Measurements from ENCODE around the gene STPG1.

The STPG1 gene

GRCh38 chr1:24427545-24427862 is 13.9 kb upstream of the STPG1 start:
- DNase-seq (ENCODE audit: low read depth, low spot score): no peak

GRCh38 chr1:24426744-24427544 is 13.4 kb upstream of the STPG1 start:
- H3K27ac ChIP-seq: no peak overlapping the region
- no peak for DNase-seq (ENCODE audit: low read depth, low spot score)

More at GRCh38 chr1:24427545-24427862, 13.9 kb upstream of the STPG1 start:
- H3K27ac ChIP-seq: no peak overlapping the region

- no peak for DNase-seq (ENCODE audit: low read depth, low spot score)
- H3K27ac ChIP-seq: no peak overlapping the region
Observed at GRCh38 chr1:24425922-24426321, 12.3 kb upstream of the STPG1 start.

GRCh38 chr1:24425441-24425840 is 11.9 kb upstream of the STPG1 start:
- no peak for DNase-seq (ENCODE audit: low read depth, low spot score)
- no peak overlapping the region for H3K27ac ChIP-seq

GRCh38 chr1:24424990-24425389 is 11.4 kb upstream of the STPG1 start:
- H3K27ac ChIP-seq: no peak overlapping the region
- no peak for DNase-seq (ENCODE audit: low read depth, low spot score)

DNA sequence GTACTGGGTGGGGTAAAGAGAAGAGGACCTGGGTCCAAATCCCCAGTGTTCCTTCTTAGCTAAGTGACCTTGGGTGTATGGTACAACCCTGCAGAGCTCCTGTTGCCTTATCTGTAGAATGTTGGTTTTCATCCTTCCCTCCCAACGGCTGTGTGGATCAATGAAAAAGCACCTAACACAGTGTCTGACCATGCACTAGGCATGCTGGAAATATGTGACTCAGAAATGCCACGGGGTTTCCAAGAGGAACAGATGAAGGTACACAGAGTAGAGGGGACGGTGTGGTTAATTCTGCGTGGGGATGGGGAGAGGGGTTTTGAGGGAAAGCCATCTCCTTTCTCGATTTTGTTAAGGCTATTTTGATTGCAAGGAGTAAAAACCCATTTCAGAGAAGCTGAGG is 10.6 kb upstream of the STPG1 start:
- H3K27ac ChIP-seq: no peak overlapping the region
- DNase-seq (ENCODE audit: low read depth, low spot score): no peak

DNA sequence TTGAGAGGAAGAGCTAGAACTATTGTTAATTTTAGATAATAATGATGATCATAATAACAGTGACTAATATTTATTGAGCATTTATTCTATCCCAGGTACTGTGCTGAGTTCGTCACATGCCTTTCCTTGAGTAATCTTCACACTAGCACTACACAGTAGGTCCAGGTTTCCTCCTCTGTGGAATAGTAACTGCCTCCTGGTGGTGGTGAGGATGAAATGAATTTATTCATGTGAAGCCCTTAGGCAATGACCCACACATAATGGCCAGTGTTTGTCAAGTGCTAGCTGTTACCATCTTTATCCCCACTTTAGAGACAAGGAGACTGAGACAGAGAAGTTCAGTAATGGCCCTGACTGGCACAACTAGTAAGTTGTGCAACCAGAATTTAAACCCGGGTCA is 7.9 kb upstream of the STPG1 start:
- no peak for DNase-seq (ENCODE audit: low read depth, low spot score)
- no peak overlapping the region for H3K27ac ChIP-seq

DNA sequence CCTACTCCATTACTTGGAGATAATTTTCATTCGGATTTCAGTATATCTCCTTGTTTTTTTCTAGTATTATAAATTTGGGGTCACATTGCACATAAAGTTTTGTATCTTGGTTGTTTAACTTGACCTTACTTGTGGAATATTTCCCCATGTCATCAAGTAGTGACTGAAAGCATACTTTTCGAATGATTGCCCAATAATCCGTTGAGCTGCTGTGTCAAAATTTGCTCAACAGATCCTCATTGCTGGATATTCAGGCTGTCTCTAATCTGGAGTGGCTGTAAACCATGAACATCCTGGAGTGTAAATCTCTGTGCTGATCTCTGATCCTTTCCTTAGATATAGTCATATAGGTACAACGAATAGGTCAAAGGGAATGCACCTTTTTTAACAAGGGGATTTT is 7.0 kb upstream of the STPG1 start:
- DNase-seq (ENCODE audit: low read depth, low spot score): no peak

DNA sequence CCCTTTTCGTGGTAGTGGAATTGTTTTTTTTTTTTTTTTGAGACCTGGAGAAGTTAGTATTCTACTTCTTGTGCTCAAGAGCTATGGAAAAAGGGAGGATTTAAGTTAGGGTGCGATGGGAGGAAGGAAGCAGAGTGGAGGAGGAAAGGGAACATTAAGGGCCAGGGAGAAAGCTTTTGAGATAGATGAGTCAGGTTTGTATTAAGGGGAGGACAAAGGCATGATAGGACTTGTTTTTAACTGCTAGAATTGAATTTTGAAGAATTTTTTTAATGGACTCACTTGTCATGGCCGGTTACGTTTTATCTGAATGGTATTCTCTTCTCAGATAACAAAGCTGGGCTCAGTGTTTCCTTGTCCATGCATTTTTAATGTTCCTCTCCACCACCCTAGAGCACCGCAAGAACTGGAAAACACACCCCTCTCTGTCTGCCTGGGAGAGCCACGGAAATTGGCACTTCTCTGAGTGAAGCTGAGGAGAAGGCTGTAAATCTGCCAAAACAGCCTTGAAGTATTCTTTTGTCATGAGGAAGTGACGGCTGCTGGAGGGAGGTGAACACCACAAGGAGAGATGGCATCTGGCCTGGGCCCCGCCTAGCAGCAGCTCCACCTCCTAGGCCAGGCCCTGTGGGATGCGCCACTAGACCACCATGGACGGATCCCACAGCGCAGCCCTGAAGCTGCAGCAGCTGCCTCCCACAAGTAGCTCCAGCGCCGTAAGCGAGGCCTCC is 5.5 kb upstream of the STPG1 start:
- H3K27ac ChIP-seq: peak overlapping the region; percentile 98
- DNase-seq (ENCODE audit: low read depth, low spot score): peak; percentile 74

More for the DNA sequence above, 7.0 kb upstream of the STPG1 start:
- no peak overlapping the region for H3K27ac ChIP-seq

DNA sequence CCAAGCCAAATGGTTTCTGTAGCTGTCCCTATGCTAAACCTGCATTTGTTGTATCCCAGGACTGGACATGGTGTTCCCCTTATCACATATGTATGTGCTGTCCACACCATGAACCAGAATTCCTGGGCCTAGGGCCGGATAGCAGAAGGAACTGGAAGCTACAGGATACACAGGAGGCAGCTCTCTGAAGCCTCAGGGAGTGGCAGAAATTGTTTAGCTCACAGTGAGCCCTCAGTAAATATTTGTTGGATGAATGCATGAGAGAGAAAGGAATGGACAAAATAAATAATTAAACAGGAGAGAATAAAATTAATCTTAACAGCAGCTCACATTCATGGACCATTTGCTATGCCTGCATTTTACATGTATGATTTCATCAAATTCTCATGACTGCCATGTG is 4.1 kb upstream of the STPG1 start:
- DNase-seq (ENCODE audit: low read depth, low spot score): no peak
- peak overlapping the region; percentile 98 for H3K27ac ChIP-seq

DNA sequence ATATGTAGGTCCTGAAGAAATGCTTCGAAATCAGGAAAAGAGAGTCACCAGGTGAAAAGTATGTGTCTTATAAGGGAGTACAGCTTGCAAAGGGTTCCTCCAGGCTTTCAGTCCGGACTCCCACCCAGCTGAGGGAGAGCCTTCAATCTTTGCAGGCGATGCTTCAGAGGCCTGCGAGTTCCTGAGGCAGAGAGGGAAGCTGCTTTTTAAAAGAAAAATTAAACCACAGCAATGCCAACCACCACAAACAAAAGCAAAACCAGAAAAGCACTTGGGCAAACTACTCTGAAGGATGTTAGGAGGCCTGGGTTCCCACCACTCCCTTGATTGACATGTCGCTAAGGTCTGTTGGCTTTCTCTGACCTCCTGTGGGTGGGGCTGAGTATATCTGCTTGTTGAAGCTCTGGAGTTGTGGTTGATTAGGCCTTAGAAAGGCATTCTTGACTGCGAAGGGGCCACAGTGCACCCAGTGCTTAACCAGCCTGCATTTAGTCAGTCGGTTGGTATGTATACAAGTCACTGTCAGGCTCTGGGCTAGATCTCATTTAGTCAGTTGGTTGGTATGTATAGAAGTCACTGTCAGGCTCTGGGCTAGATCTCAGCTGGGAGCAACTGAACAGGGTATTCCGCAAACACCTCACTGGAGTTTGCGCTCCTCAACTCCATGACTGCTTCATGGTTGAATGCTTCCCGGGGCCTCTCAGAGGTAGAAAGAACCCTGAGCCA is 3.2 kb upstream of the STPG1 start:
- H3K27ac ChIP-seq: peak overlapping the region; percentile 98
- DNase-seq (ENCODE audit: low read depth, low spot score): peak; percentile 93

DNA sequence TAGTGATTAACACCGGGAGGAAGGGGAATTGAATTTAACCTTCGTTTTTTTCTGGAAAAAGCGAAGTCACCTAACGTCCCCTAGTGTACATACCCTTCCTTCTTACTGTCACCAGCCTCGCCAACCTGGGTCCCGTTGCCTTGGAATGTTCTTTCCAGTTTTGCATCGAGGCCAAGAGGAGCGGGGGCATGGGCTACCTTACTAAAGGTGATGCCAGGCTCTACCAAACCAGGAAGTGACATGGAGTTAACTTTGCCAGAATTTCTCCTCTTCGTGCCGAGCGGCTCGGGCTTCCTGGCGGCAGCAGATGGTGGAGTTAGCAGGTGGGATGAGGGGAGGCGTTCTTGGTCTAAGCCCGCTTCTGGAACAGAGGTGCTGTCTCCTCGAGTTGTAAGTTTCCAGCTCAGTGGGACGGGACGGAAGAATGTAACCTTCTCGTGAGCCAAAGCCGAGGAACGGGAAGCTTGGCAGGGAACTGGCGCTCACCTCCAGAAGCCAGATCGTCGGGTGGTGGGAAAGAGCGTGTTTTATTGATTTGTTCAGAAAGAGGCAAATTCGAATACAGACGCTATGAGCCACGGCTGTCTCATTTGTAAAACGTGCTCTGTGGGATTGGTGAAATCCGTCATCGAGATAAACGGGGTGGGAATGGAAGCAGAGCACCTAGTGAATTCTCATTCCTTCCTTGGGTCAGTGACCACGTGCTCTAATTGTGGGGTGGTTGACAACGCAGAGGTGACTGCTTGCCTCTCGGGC is 2.5 kb upstream of the STPG1 start:
- peak overlapping the region; percentile 98 for H3K27ac ChIP-seq
- no peak for DNase-seq (ENCODE audit: low read depth, low spot score)

- DNase-seq (ENCODE audit: low read depth, low spot score): peak; percentile 98
- H3K27ac ChIP-seq: peak within 1 kb of the TSS; percentile 98
Observed at GRCh38 chr1:24415334-24415909, 1.8 kb upstream of the STPG1 start, which contains the start of gene NIPAL3. TSS of gene NIPAL3 (plus strand) at chr1:24415802. CDS start at chr1:24419548, 3,746 bp downstream.

- H3K27ac ChIP-seq: peak overlapping the region; percentile 98
- DNase-seq (ENCODE audit: low read depth, low spot score): no peak
Observed at GRCh38 chr1:24414775-24415333, 1.3 kb upstream of the STPG1 start.

DNA sequence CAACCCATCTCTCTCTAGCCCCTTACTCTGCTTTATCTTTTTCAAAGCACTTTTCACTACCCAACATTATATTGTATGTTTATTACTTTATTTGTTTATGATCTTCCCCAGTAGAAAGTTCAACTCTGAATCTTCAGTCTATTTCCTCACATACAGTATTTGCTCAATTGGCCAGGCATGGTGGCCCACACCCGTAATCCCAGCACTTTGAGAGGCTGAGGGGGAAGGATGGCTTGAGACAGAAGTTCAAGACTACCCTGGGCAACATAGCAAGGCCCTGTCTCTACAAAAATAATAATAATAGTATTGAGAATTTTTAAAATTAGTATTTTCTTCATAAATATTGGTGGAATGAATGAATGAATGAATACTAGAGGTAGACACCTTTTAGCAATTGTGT is 1.2 kb downstream of the STPG1 start:
- H3K27ac ChIP-seq: peak overlapping the region; percentile 85

GRCh38 chr1:24411963-24412362 is 1.6 kb downstream of the STPG1 start:
- DNase-seq (ENCODE audit: low read depth, low spot score): no peak
- H3K27ac ChIP-seq: peak overlapping the region; percentile 85

More for the DNA sequence above, 1.2 kb downstream of the STPG1 start:
- no peak for DNase-seq (ENCODE audit: low read depth, low spot score)

GRCh38 chr1:24410750-24411149 is 2.8 kb downstream of the STPG1 start:
- peak overlapping the region; percentile 85 for H3K27ac ChIP-seq
- DNase-seq (ENCODE audit: low read depth, low spot score): no peak

DNA sequence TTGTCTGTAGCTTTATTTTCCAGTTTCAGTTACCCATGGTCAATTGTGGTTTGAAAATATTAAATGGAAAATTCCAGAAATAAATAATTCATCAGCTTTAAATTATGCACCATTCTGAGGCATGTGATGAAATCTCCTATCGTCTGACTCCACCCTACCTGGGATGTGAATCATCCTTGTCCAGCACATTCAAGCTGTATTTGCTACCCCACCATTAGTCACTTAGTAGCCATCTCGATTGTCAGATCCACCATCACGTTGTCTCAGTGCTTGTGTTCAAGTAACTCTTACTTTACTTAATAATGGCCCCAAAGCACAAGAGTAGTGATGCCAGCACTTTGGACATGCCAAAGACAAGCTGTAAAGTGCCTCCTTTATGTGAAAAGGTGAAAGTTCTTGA is 4.0 kb downstream of the STPG1 start:
- DNase-seq (ENCODE audit: low read depth, low spot score): peak; percentile 78
- H3K27ac ChIP-seq: peak overlapping the region; percentile 85

- no peak overlapping the region for H3K27ac ChIP-seq
- DNase-seq (ENCODE audit: low read depth, low spot score): no peak
Observed at GRCh38 chr1:24406788-24407187, 6.8 kb downstream of the STPG1 start.

- H3K27ac ChIP-seq: no peak overlapping the region
- DNase-seq (ENCODE audit: low read depth, low spot score): no peak
Observed at GRCh38 chr1:24403806-24404205, 9.8 kb downstream of the STPG1 start.

Measured in epithelial cell of prostate (primary cell).